NCI-H2196 (cell line): ENCODE results near the gene EGF.
"Not testable (repeated sequence)": the region's sequence is repeated elsewhere in the genome, so short reads cannot be mapped to it uniquely, and the experiment has no call there.

Experiments used
- DNase-seq: peaks from one replicate; lab custom pipeline; 2025; ENCODE audit not compliant: unreplicated experiment; lab: John Stamatoyannopoulos, UW

The EGF gene

GRCh38 chr4:109912706-109913595, at the start of gene EGF:
EGF (plus strand) TSS chr4:109912883; CDS start chr4:109913336, 453 bp downstream.
- no peak for DNase-seq

GRCh38 chr4:109864134-109864533, 48.5 kb upstream of the EGF start:
- no peak for DNase-seq

DNA sequence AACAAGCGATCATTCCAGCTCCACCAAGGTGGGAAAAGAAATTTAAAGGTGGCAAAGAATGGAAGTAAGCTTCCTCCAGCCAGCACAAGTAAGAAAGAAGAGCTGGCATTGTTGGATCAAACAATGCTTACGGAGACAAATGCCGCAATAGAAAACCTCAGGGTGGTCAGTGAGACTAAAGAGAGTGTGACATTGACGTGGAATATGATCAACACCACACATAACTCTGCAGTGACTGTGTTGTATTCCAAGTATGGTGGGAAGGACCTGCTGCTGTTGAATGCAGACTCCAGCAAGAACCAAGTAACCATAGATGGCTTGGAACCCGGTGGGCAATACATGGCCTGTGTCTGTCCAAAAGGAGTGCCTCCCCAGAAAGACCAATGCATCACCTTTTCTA, 42.6 kb upstream of the EGF start:
- DNase-seq: no peak

- DNase-seq: no peak
Observed at GRCh38 chr4:109872065-109872464, 40.6 kb upstream of the EGF start.

GRCh38 chr4:109872950-109873656, 39.6 kb upstream of the EGF start:
- no peak for DNase-seq

- DNase-seq: no peak
Observed at GRCh38 chr4:109873791-109874514, 38.7 kb upstream of the EGF start.

GRCh38 chr4:109875106-109875505, 37.6 kb upstream of the EGF start:
- no peak for DNase-seq

- not testable (repeated sequence) for DNase-seq
Observed at GRCh38 chr4:109875553-109875952, 37.1 kb upstream of the EGF start.

GRCh38 chr4:109876634-109877265, 35.9 kb upstream of the EGF start:
- DNase-seq: no peak

DNA sequence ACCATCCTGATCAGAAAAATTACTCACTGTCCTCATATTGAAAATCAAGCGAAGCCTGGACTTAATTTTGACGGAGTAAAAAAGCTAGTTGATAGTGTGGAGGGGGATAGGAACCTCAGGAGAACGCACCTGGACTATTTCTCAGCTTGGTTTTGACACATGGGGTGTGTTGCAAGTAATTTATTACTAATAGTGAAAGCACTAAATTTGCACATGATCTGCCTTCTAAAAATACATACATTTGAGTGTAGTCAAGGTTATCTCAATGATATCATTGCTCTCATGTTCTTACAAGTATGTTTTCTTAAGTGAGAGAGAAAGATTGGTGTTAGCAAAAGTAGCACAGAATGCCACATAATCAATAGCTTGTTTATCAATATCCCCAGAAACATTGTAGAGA, 35.3 kb upstream of the EGF start:
- DNase-seq: no peak

GRCh38 chr4:109878355-109878754, 34.3 kb upstream of the EGF start:
- no peak for DNase-seq

GRCh38 chr4:109879081-109879480, 33.6 kb upstream of the EGF start:
- no peak for DNase-seq

DNA sequence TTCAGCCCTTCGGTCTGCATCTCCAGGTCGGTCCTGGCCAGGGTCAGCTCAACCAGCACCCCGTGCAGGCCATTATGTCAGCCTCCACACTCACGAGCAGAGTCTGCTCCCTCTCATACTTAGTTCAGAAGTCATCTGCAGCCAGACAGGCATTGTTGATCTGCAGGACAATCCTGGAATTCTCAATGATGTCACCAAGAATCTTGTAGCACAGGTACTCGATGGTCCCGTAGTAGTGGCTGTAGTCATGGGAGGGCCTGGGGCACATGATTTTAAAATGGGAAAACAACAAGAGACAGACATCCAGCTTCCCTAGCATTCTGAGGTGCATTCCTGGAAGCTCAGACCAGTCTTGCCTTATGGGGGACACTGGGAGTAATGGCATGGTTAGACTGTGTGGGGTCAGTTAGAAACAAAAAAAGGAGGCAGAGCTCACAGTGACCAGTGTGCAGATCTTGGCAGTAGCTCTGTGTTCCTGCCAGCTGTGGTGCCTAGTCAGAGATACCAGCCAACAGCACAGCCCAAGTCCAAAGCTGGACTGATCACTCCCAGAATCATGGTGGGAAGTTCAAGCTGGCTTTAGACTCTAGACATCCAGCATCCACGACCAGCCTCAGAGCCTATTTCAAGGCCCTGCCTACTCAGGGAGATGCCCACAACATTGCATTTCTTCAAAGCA, 32.9 kb upstream of the EGF start:
- no peak for DNase-seq

- no peak for DNase-seq
Observed at GRCh38 chr4:109886303-109886702, 26.4 kb upstream of the EGF start.

DNA sequence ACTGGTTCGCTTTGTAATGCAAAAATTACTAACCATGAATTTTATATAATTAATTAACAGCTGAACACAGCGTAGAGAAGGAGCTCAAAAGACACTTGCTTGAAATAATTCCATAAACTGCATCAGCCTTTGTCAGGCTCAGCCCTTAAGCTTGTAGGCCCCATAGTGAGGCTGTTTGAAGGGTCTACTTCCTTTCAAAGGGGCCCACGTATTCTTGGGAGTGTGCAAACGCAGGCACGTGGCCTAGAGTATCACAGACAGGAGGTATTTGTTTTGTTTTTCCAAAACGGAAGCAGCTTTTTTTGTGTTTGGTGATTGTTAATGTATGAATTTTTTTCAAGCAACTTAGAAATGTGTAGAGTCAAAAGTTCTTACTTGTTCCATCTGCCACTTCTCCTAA, 25.6 kb upstream of the EGF start:
- no peak for DNase-seq

- no peak for DNase-seq
Observed at GRCh38 chr4:109890076-109890475, 22.6 kb upstream of the EGF start.

GRCh38 chr4:109902559-109903251, 10.0 kb upstream of the EGF start:
- no peak for DNase-seq

GRCh38 chr4:109908731-109909130, 4.0 kb upstream of the EGF start:
- no peak for DNase-seq

- DNase-seq: no peak
Observed at GRCh38 chr4:109910256-109910655, 2.4 kb upstream of the EGF start.
